GM12878 (cell line): ENCODE measurements around the gene RPS26. TPM values are rescaled to one million over a fixed set of nuclear protein-coding genes. Genes with fewer than 3 reads are reported as not detected.

Experiments
- ATAC-seq: fragments of 200-7000 bp; cut with Tn5 transposase; 3 replicates; pipeline ENCODE4 v1.9.1; 2020; ENCODE audit warnings: mild to moderate bottlenecking, moderate library complexity
- BruUV-seq: library from RNA; stranded (reverse); fragments of 400-500 nt; replicated peaks from 2 replicates; lab custom pipeline; 2021; lab: Mats Ljungman, UMichigan
- CTCF ChIA-PET: fragments of 300-600 bp; sonication (Branson Sonifier 250); formaldehyde crosslinking; extraction: SDS; loops from one replicate; lab custom pipeline; 2021; ENCODE audit warnings: inconsistent platforms; lab: Yijun Ruan, JAX
- POLR2A ChIA-PET: fragments of 350-600 bp; formaldehyde crosslinking; extraction: SDS; loops from one replicate; lab custom pipeline; 2021; ENCODE audit warnings: inconsistent platforms; lab: Charles Lee
- RAD21 ChIA-PET: fragments of 300-600 bp; sonication (Branson Sonifier 250); formaldehyde crosslinking; loops from one replicate; lab custom pipeline; 2023; ENCODE audit warnings: antibody characterized with exemption; ENCODE audit not compliant: unreplicated experiment; lab: Charles Lee
- SMC1A ChIA-PET: fragments of 300-600 bp; sonication (Branson Sonifier 250); formaldehyde crosslinking; loops from one replicate; lab custom pipeline; 2023; ENCODE audit not compliant: unreplicated experiment, uncharacterized antibody; lab: Charles Lee
- DNase-seq: peaks from one replicate; pipeline ENCODE4 v3.0.0-alpha.2; 2011; ENCODE audit warnings: low read depth, low spot score
- FAIRE-seq: peaks from 3 replicates; lab custom pipeline; 2011; peaks lifted over from hg19 to GRCh38; lab: Jason Lieb, UNC
- H2AFZ ChIP-seq: 2 replicates; pipeline ENCODE4 v1.6.0; 2011; ENCODE audit warnings: low read depth, low read length, control low read depth; ENCODE audit not compliant: control insufficient read depth
- H3K27ac ChIP-seq: 2 replicates; pipeline ENCODE4 v1.5.1; 2011; ENCODE audit warnings: control low read depth; ENCODE audit not compliant: control insufficient read depth, insufficient read depth
- H3K27me3 ChIP-seq, 2 experiments: replicated peaks in 1 of 2; 2 replicates each; pipeline versions ENCODE4 v1.6.0 to v1.6.1; 2011; ENCODE audit warnings: low read length in 1 of 2; ENCODE audit not compliant: control insufficient read depth in 2 of 2, insufficient read depth in 2 of 2
- H3K36me3 ChIP-seq, 2 experiments: 2 replicates each; pipeline ENCODE4 v1.5.1; 2011; ENCODE audit warnings: low read length in 1 of 2; ENCODE audit not compliant: control insufficient read depth in 2 of 2, insufficient read depth in 2 of 2
- H3K4me1 ChIP-seq: 2 replicates; pipeline ENCODE4 v1.6.1; 2011; ENCODE audit warnings: mild to moderate bottlenecking, low read length, moderate library complexity, mixed read lengths; ENCODE audit not compliant: control insufficient read depth, insufficient read depth
- H3K4me2 ChIP-seq: 2 replicates; pipeline ENCODE4 v1.6.0; 2011; ENCODE audit warnings: control low read depth; ENCODE audit not compliant: control insufficient read depth, insufficient read depth
- H3K4me3 ChIP-seq: fragments of 200-600 bp; sonication (generic); 2 replicates; pipeline ENCODE4 v1.5.1; 2016
- H3K79me2 ChIP-seq: 2 replicates; pipeline ENCODE4 v1.6.0; 2011; ENCODE audit warnings: low read length; ENCODE audit not compliant: control insufficient read depth, insufficient read depth
- H3K9ac ChIP-seq: 2 replicates; pipeline ENCODE4 v1.8.0; 2011; ENCODE audit warnings: low read length, control low read depth, mixed read lengths; ENCODE audit not compliant: control insufficient read depth, insufficient read depth
- H3K9me3 ChIP-seq: replicated peaks from 3 replicates; pipeline ENCODE4 v1.5.1; 2011; ENCODE audit warnings: mild to moderate bottlenecking, low read length; ENCODE audit not compliant: control insufficient read depth, insufficient read depth
- H4K20me1 ChIP-seq: 2 replicates; pipeline ENCODE4 v1.6.0; 2011; ENCODE audit not compliant: control insufficient read depth, insufficient read depth
- BHLHE40 ChIP-seq, 2 experiments: fragments of 450-650 bp in 1 of 2; IDR thresholded peaks; 2 replicates each; pipeline ENCODE4 v1.6.1; 2011 to 2017; ENCODE audit warnings: low read depth in 2 of 2, borderline replicate concordance in 1 of 2, improper control_type of control experiment in 1 of 2, low read length in 1 of 2, mild to moderate bottlenecking in 1 of 2
- BMI1 ChIP-seq: fragments of 450-650 bp; IDR thresholded peaks from 2 replicates; pipeline ENCODE4 v1.6.1; 2016; ENCODE audit warnings: mild to moderate bottlenecking, moderate library complexity, borderline replicate concordance
- HDAC6 ChIP-seq: fragments of 200-600 bp; sonication (generic); IDR thresholded peaks from one replicate; pipeline ENCODE4 v1.8.0; 2017; ENCODE audit warnings: antibody characterized with exemption; ENCODE audit not compliant: unreplicated experiment
- JUNB ChIP-seq: IDR thresholded peaks from 2 replicates; pipeline ENCODE4 v1.6.1; 2016; ENCODE audit warnings: antibody characterized with exemption, mild to moderate bottlenecking
- PKNOX1 ChIP-seq: fragments of 450-650 bp; IDR thresholded peaks from 2 replicates; pipeline ENCODE4 v1.6.1; 2016; ENCODE audit warnings: mild to moderate bottlenecking
- RAD21 ChIP-seq: IDR thresholded peaks from 2 replicates; pipeline ENCODE4 v1.6.1; 2011; ENCODE audit warnings: mild to moderate bottlenecking, low read depth, low read length, moderate library complexity; ENCODE audit not compliant: insufficient read depth
- SRF ChIP-seq, 2 experiments: IDR thresholded peaks; 2 replicates each; pipeline ENCODE4 v1.6.1; 2011; ENCODE audit warnings: low read depth in 2 of 2, low read length in 2 of 2, mild to moderate bottlenecking in 1 of 2, moderate library complexity in 1 of 2
- STAT1 ChIP-seq: fragments of 450-650 bp; conservative IDR thresholded peaks from 2 replicates; pipeline ENCODE4 v1.6.1; 2014; ENCODE audit warnings: antibody characterized with exemption, mild to moderate bottlenecking
- TCF12 ChIP-seq: IDR thresholded peaks from 2 replicates; pipeline ENCODE4 v1.6.1; 2011; ENCODE audit warnings: low read depth, mild to moderate bottlenecking, low read length
- ZBTB4 ChIP-seq: fragments of 450-650 bp; formaldehyde crosslinking; IDR thresholded peaks from 2 replicates; pipeline ENCODE4 v1.4.0; 2022; ENCODE audit warnings: mild to moderate bottlenecking, moderate library complexity
- ZSCAN29 ChIP-seq: fragments of 450-650 bp; IDR thresholded peaks from 2 replicates; pipeline ENCODE4 v1.6.1; 2017; ENCODE audit warnings: mild to moderate bottlenecking, moderate library complexity
- WGBS: methylation state at CpG from one replicate; pipeline ENCODE4 v1.1.6; 2016; ENCODE audit warnings: low lambda C conversion rate; ENCODE audit not compliant: insufficient replicate concordance, insufficient coverage; ENCODE audit errors: missing lambda C conversion rate; 5-methylcytosine and 5-hydroxymethylcytosine counted together
- in situ Hi-C: fragments of 300-500 bp; cut with MboI; formaldehyde crosslinking; loops from 9 replicates; pipeline ENCODE4 v1.14.3; 2018; ENCODE audit warnings: mixed read lengths
- intact Hi-C: fragments of 100-400 bp; cut with micrococcal nuclease; formaldehyde crosslinking; loops from one replicate; pipeline ENCODE4 v1.14.2; 2022; ENCODE audit not compliant: unreplicated experiment
- polyA plus RNA-seq, 11 experiments: library from polyadenylated mRNA; depleted of rRNA in 4 of 11; unstranded in 6 of 11; stranded (reverse) in 5 of 11; fragments of >200 nt; fragmentation: Nextera tagmentation in 4 of 11; fragmentation: Illumina TruSeq in 1 of 11; extraction: Ambion mirVana in 4 of 11; extraction: Trizol in 1 of 11; gene quantifications; 1 replicate in 1 of 11; 2 replicates in 10 of 11; pipeline versions ENCODE4 v1.2.1 to v1.2.3, GENCODE V29; 2011 to 2016; ENCODE audit warnings: inconsistent platforms in 2 of 11, missing spikeins in 2 of 11, low read depth in 1 of 11
- total RNA-seq, 4 experiments: library from RNA; depleted of rRNA in 3 of 4; stranded (reverse); fragments of >200 nt in 3 of 4; fragmentation: Illumina TruSeq in 1 of 4; extraction: Trizol in 1 of 4; gene quantifications; 2 replicates each; pipeline versions ENCODE4 v1.2.1 to v1.2.3, GENCODE V29; 2013 to 2021
- TF ChIP-seq, protein P1 (sequence below): fragments of 450-650 bp; IDR thresholded peaks from 2 replicates; pipeline ENCODE4 v1.6.1; 2016; ENCODE audit warnings: mild to moderate bottlenecking, moderate library complexity, borderline replicate concordance

RPS26 gene
- total and polyA plus RNA-seq, 10 of the 15 experiments (the other 5 are each of a cell fraction or from before 2014, with no cell fraction given), result 75.5 to 3,147 (median 881) TPM

GRCh38 chr12:56082382-56082781 is 40.7 kb downstream of the RPS26 start (continued):
- TF ChIP-seq PKNOX1, result no peak
- TF ChIP-seq STAT1, result no peak
- no peak for TF ChIP-seq RAD21
- TF ChIP-seq HDAC6, result no peak
- no peak for TF ChIP-seq SRF (IDR thresholded peaks at IDR 0.05; ENCODE audit: low read depth in 2 of 2, low read length in 2 of 2)
- no peak for TF ChIP-seq JUNB

- no peak overlapping the region for H3K4me2 ChIP-seq
- FAIRE-seq (no peak), DNase-seq (no peak), ATAC-seq (no peak)
- ChIA-PET CTCF (interaction anchor here (0.6 to 1.4 kb wide), 3 partner anchors 12 to 43 kb away, joined by 3 read pairs; no protein-coding TSS in a partner anchor), SMC1A (no interaction called here), POLR2A (no interaction called here), RAD21 (no interaction called here)
- H3K36me3 ChIP-seq, result no peaks in the 10 kb centered on the region
- H3K79me2 ChIP-seq, result no peaks in the 10 kb centered on the region
- WGBS, result 13% methylated on average over 2 of the region's 3 CpGs
- H3K9ac ChIP-seq, result no peak overlapping the region
- BruUV-seq, result no TSS peak
- in situ Hi-C loops (no loop called here), intact Hi-C loops (loop anchor here (5.0 kb wide), 1 partner anchor 36 kb away; no protein-coding TSS in a partner anchor)
- H3K27ac ChIP-seq, result no peak overlapping the region
- H3K4me1 ChIP-seq, result no peaks in the 10 kb centered on the region
- H3K9me3 ChIP-seq, result no peaks in the 10 kb centered on the region
- no peak overlapping the region for H2AFZ ChIP-seq
- H3K27me3 ChIP-seq, result peaks cover 9 to 15% of the 10 kb centered on the region in 2 experiments; a peak in 3 of 4 replicates
- H4K20me1 ChIP-seq, result no peaks in the 10 kb centered on the region
- no peak overlapping the region for H3K4me3 ChIP-seq
- TF ChIP-seq ZSCAN29 (no peak), ZBTB4 (CRISPR knock-in tag) (no peak), BHLHE40 (IDR thresholded peaks at IDR 0.05; ENCODE audit: borderline replicate concordance in 1 of 2, low read depth in 2 of 2, low read length in 1 of 2) (no peak), TCF12 (no peak), BMI1 (no peak)
- TF ChIP-seq, protein P1, sequence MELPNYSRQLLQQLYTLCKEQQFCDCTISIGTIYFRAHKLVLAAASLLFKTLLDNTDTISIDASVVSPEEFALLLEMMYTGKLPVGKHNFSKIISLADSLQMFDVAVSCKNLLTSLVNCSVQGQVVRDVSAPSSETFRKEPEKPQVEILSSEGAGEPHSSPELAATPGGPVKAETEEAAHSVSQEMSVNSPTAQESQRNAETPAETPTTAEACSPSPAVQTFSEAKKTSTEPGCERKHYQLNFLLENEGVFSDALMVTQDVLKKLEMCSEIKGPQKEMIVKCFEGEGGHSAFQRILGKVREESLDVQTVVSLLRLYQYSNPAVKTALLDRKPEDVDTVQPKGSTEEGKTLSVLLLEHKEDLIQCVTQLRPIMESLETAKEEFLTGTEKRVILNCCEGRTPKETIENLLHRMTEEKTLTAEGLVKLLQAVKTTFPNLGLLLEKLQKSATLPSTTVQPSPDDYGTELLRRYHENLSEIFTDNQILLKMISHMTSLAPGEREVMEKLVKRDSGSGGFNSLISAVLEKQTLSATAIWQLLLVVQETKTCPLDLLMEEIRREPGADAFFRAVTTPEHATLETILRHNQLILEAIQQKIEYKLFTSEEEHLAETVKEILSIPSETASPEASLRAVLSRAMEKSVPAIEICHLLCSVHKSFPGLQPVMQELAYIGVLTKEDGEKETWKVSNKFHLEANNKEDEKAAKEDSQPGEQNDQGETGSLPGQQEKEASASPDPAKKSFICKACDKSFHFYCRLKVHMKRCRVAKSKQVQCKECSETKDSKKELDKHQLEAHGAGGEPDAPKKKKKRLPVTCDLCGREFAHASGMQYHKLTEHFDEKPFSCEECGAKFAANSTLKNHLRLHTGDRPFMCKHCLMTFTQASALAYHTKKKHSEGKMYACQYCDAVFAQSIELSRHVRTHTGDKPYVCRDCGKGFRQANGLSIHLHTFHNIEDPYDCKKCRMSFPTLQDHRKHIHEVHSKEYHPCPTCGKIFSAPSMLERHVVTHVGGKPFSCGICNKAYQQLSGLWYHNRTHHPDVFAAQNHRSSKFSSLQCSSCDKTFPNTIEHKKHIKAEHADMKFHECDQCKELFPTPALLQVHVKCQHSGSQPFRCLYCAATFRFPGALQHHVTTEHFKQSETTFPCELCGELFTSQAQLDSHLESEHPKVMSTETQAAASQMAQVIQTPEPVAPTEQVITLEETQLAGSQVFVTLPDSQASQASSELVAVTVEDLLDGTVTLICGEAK, result no peak
Measured at GRCh38 chr12:56082967-56083366, 41.2 kb downstream of the RPS26 start.
